Smooth muscle cell of the brain vasculature (primary cell): ENCODE data around the gene CLPSL2.

Experiments used
- DNase-seq: peaks from one replicate; pipeline ENCODE4 v3.0.0-alpha.2; 2012; ENCODE audit warnings: low read depth, low spot score

CLPSL2 gene

GRCh38 chr6:35786810-35787209 is 10.4 kb downstream of the CLPSL2 start:
- DNase-seq = no peak

GRCh38 chr6:35787266-35788218 is 11.1 kb downstream of the CLPSL2 start:
- DNase-seq = no peak

- DNase-seq = no peak
These were observed 12.1 kb downstream of the CLPSL2 start for GRCh38 chr6:35788423-35788982.

- DNase-seq = no peak
These were observed 14.3 kb downstream of the CLPSL2 start for GRCh38 chr6:35790683-35791082.

DNA sequence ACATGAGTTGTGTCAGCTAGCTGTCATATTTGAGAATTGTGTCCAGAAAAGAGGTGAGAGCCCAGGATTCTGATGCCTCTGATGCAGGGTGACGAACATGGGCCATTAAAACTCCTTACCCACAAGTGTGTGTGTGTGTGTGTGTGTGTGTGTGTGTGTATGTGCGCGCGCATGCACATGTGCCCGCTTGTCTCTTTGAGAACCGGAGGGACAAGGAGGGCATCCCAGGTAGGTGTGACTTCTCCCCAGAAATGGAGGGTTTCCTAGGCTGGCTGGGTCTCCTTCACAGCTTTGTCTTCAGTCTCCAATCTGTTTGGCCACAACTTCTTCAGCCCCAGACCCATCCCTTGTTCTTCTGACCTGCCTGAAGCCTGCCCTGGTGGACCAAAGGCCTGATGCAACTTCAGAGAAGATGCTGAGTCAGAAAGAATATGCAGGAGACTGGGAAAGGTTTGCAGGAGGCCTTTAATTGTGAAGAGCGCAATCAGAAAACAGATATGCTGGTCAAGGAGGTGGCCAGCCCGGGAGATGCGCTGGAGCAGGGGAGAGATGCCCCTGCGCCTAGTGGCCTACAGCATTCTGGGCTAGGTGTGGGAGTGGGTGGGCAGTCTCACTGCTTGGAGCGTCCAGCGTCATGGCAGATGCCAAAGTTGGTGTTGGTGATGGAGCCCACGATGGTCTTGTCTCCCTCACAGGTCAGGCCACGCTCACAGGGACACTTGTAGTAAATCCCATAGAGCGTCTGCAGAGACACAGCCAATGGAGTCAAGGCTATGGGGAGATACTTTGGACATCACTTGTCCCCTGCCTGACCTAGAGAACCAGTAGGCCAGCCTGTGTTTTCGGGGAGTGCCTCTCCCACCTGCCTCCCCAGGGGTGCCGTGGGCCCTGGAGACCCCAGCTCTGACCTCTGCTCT is 18.4 kb downstream of the CLPSL2 start:
- DNase-seq = no peak

- DNase-seq = no peak
These were observed 19.2 kb downstream of the CLPSL2 start for GRCh38 chr6:35795453-35796071.

GRCh38 chr6:35796236-35796635 is 19.8 kb downstream of the CLPSL2 start:
- DNase-seq = no peak

- DNase-seq = no peak
These were observed 21.6 kb downstream of the CLPSL2 start for GRCh38 chr6:35797837-35798526.

- no peak for DNase-seq
These were observed 22.3 kb downstream of the CLPSL2 start for GRCh38 chr6:35798706-35799105.

- no peak for DNase-seq
These were observed 24.8 kb downstream of the CLPSL2 start for GRCh38 chr6:35801148-35801547.

DNA sequence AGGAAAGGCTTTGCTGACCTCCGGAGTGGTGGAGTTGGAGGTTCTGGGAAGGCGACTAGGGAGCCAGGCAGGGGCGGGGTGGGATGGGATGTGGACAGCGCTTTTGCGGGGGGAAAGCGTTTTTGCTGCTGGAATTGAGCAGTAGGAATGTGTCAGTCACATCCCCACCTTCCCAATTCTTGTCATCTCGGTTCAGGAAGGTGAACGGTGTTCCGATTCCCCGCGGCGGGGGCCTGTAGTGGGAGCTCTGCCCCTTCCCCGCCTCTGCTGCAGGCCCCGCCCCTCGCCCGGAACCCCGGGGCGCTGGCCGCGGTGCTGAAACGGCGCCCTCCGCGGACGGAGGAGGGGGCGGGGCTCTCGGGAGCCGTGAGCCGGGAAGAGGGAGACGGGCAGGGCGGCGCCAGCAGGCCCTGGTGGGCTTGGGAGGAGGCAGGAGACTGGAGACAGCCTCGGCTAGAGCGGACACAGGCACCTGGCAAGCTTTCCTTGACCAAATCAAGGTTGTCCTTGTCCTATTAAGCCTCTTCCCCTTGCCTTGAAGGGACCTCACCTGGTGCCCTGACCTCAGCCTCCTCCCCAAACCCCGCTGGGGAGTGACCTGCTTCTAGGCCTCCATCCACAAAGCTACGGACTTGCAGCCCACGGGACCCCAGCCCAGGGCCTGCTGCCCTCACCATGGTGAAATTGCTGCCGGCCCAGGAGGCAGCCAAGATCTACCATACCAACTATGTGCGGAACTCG is 28.8 kb downstream of the CLPSL2 start, which contains the start of gene LHFPL5:
Gene LHFPL5 (plus strand): TSS at position 357 of the 741 bp plus-strand sequence. CDS start 319 bp downstream, at position 676.
- no peak for DNase-seq

DNA sequence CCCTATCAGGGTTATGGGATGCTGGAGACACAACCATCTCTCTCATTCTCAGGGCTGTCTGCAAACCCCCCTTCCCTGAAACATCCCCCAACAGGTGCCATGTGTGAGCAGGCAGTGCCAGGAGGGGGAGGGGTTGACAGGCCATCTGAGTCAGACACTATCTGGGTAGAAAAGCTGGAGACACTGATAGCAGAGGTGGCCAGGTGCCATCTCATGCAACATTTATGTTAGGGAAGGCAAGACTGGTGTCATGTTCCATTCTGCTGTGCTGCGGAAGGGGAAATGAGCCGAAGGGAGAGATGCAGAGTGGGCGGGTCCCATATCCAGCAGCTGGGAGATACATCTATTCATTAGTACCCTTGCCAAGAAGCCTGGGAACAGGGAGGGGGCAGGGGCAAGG is 32.3 kb downstream of the CLPSL2 start:
- DNase-seq = no peak

GRCh38 chr6:35809809-35810208 is 33.4 kb downstream of the CLPSL2 start:
- DNase-seq = no peak

- no peak for DNase-seq
These were observed 34.7 kb downstream of the CLPSL2 start for GRCh38 chr6:35810971-35811698.

DNA sequence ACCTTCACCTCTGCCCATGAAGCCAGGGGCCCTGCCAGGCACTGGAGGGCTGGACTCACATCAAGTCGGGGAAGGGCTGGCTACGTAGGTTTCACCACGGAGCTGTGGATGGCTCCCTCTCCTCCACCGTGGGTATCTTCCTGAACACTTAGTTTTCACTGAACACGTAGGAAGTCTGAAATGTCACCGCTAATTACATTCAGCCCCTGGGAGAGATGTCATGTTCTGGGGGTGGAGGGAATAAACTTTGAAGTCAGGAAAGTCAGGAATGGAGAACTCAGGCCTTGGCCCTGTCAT is 35.2 kb downstream of the CLPSL2 start:
- DNase-seq = no peak

GRCh38 chr6:35817515-35817914 is 41.1 kb downstream of the CLPSL2 start:
- DNase-seq = no peak

GRCh38 chr6:35823601-35824000 is 47.2 kb downstream of the CLPSL2 start:
- no peak for DNase-seq

- no peak for DNase-seq
These were observed 48.3 kb downstream of the CLPSL2 start for GRCh38 chr6:35824552-35825192.
